Duodenal mucosa (tissue), 2 donors: ENCODE data around the gene CRYBB2.
"Not testable (repeated sequence)": the region's sequence is repeated elsewhere in the genome, so short reads cannot be mapped to it uniquely, and the experiment has no call there.

Source experiments
- H3K27ac ChIP-seq: one replicate; pipeline ENCODE4 v1.7.0; 2013; ENCODE audit warnings: low read depth, low read length
- H3K27me3 ChIP-seq, 2 donors: one replicate each; pipeline ENCODE4 v1.7.0; 2013; ENCODE audit warnings: low read length in 2 of 2, control low read depth in 1 of 2; ENCODE audit not compliant: insufficient read depth in 2 of 2, control insufficient read depth in 1 of 2
- H3K36me3 ChIP-seq, 2 donors: one replicate each; pipeline ENCODE4 v1.7.0; 2013; ENCODE audit warnings: low read length in 2 of 2, control low read depth in 1 of 2; ENCODE audit not compliant: insufficient read depth in 2 of 2, control insufficient read depth in 1 of 2
- H3K4me1 ChIP-seq, 2 donors: one replicate each; pipeline ENCODE4 v1.7.0; 2013; ENCODE audit warnings: low read length in 2 of 2, control low read depth in 1 of 2; ENCODE audit not compliant: insufficient read depth in 2 of 2, control insufficient read depth in 1 of 2
- H3K4me3 ChIP-seq, 2 donors: one replicate each; pipeline ENCODE4 v1.7.0; 2013; ENCODE audit warnings: low read length in 2 of 2, low read depth in 1 of 2
- H3K9ac ChIP-seq, 2 donors: one replicate each; pipeline ENCODE4 v1.7.0; 2013; ENCODE audit warnings: low read length in 2 of 2, low read depth in 1 of 2
- H3K9me3 ChIP-seq, 2 donors: one replicate each; pipeline ENCODE4 v1.7.0; 2013; ENCODE audit warnings: low read length in 2 of 2, control low read depth in 1 of 2; ENCODE audit not compliant: control insufficient read depth in 1 of 2

Gene CRYBB2

DNA sequence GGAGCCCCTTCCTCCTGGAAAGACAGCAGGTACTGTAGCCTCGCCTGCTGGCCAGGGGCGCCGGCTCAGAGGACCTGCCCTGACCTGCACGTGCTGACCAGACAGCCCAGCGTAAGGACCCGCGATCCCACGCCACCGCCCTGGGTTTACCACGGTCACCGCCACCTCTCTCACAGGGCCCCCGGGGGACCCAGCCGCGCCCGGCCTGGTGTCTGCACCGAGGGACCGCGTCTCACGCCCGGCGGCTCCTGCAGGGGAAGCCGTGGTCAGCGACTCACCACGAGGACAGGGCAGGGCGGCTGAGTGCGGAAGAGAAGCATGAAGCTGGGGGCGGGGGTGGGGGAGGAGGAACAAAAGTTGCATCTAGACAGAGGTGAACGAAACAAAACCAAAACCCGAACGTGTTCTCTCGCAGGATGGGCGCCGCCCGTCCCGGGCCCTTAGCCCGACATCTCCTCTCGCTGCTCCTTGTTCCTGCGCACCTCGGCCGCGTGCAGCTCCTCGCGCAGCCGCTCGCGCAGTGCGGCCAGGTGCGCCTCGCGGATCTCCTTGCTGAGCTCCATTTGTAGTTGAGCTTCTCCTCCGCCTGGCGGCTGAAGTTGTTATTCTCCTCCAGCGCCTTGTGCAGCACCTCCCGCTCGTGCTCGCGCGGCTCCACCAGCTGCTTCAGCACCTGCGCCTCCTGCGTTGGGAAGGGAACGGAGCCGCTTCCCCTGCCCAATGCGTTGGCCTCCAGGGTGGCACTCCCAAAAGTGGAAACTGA, 40.4 kb upstream of the CRYBB2 start:
- H3K9me3 ChIP-seq, H3K4me3 ChIP-seq, H3K27ac ChIP-seq, H3K4me1 ChIP-seq, H3K9ac ChIP-seq, H3K27me3 ChIP-seq: not testable (repeated sequence)
- H3K36me3 ChIP-seq: peaks cover 30 to 60% of the 10 kb centered on the region in 2 donors

DNA sequence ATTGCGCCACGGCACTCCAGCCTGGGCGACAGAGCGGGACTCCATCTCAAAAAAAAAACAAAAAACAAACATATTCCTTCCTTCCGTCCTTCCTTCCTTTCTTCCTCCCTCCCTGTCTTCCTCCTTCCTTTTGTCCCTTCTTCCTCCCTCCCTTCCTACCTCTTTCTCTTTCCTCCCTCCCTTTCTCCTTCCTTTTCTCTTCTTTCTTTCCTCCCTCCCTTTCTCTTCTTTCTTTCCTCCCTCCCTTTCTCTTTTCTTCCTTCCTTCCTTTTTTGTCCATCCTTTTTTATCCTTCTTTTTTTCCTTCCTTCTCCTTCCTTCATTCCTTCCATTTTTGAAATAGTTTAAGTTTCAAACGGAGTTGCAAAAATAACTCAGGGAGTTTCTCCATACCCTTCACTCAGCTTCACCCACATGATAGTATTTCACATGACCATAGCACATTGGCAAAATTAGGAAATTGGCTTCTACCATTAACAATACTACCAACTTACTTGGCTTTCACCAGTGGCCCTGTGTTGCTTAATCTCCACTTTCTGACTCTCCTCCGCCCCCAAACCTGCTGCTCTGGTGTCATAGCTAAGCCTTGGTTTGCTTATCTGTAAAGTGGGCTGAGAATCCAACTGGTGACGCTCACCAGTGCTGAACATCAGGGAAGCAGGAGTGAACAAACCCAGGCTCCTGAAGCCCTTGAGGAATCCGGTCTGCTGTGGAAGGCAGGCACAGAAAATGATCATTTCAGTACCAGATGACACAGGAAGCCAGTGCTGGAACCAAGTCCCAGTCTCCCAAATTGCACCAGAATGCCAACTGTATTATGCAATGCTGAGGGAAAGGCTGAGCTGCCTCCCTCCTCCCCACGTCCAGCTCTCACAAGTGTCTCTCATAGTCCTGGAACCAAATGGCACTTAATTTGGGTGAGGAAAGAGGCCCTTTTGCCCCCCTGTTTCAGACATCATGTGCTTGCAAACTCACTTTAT, 37.0 kb upstream of the CRYBB2 start:
- Histone ChIP-seq H3K9me3 (no peaks in the 10 kb centered on the region), H3K9ac (no peak overlapping the region), H3K4me3 (no peak overlapping the region), H3K27me3 (no peaks in the 10 kb centered on the region), H3K4me1 (no peaks in the 10 kb centered on the region), H3K36me3 (peaks cover 27 to 62% of the 10 kb centered on the region in 2 donors), H3K27ac (no peak overlapping the region)

DNA sequence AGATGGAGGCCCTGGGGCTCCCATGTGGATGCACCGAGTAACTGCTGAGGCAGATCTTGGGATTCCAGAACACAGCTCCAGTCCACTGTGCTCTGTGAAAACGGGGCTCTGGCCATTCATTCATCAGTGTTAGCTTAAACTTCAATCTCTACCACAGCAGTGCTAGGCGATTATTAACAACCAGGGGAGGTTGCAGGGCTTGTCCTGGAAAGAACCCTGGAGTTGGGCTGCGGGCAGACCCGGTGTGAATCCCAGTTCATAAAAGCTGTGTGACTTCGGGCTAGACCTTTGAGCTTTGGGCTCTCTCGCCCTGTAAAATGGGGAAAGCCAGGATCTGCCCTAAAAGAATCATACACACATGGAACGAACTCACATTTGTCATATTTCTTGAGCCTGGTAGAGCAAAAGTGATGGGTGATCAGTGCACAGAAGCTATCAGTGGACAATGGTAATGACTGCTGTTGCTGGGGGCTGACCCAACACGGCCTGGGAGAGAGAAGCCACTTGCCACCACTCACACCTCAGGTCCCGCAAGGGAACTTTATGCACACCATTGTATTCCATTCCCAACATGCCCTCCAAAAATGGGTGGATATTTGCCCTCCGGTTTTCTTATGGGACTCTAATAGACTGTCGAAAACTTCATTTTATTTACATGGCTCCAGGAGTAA, 35.4 kb upstream of the CRYBB2 start:
- H3K4me3 ChIP-seq: no peak overlapping the region
- H3K4me1 ChIP-seq: no peaks in the 10 kb centered on the region
- H3K36me3 ChIP-seq: peaks cover 27 to 60% of the 10 kb centered on the region in 2 donors
- no peak overlapping the region for H3K27ac ChIP-seq
- no peaks in the 10 kb centered on the region for H3K9me3 ChIP-seq
- H3K27me3 ChIP-seq: no peaks in the 10 kb centered on the region
- H3K9ac ChIP-seq: no peak overlapping the region

DNA sequence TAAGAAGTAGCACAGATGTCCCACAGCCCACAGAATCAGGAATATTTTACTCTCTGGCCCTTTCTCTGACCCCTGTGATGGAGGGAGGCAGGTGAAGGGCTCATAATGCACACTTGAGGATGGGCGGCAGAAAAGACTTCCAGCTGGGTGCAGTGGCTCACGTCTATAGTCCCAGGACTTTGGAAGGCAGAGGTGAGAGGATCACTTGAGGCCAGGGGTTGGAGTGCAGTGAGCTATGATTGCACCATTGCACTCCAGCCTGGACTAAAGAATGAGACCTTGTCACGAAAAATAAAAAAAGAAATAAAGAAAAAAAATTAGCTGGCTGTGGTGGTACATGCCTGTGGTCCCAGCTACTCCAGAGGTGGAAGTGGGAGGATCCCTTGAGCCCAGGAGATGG, 33.3 kb upstream of the CRYBB2 start:
- Histone ChIP-seq H3K36me3 (peaks cover 25 to 61% of the 10 kb centered on the region in 2 donors), H3K27ac (no peak overlapping the region), H3K9ac (no peak overlapping the region), H3K27me3 (no peaks in the 10 kb centered on the region), H3K4me3 (no peak overlapping the region), H3K4me1 (no peaks in the 10 kb centered on the region), H3K9me3 (no peaks in the 10 kb centered on the region)

DNA sequence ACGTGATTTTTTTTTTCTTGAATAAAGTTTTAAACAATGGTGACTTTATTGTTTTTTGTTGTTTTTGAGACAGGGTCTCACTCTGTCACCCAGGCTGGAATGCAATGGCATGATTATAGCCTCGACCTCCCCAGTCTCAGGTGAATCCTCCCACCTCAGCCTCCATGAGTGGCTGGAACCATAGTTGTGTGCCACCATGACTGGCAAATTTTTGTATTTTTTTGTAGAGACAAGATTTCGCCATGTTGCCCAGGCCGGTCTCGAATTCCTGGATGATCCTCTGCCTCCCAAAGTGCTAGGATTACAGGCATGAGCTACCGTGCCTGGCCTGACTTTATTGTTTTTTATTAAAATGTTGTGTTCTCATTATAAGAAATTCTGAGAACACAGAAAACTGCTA, 32.0 kb upstream of the CRYBB2 start:
- Histone ChIP-seq H3K4me3 (no peak overlapping the region), H3K27me3 (no peaks in the 10 kb centered on the region), H3K36me3 (peaks cover 23 to 64% of the 10 kb centered on the region in 2 donors), H3K4me1 (no peaks in the 10 kb centered on the region), H3K27ac (no peak overlapping the region), H3K9me3 (no peaks in the 10 kb centered on the region), H3K9ac (no peak overlapping the region)

DNA sequence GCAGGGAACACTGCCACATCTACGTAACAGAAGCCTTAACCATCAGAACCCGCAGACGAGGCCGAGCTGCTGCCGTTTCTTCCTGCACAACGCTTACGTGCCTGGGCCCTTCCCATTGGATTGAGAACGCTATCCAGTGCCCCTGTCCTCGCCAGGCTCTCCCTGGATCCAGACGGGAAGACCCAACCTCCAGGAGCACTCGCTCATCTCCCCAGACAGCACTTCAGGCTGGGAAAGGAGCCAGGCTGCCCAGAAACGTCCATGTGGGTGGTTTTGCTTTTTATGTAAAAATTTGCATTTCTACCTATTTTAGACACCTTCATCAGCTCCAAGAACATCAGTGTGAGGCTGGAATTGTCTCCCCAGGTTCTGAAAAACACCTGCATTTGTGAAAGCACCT, 27.0 kb upstream of the CRYBB2 start:
- Histone ChIP-seq H3K36me3 (peaks cover 5 to 50% of the 10 kb centered on the region in 2 donors), H3K9me3 (no peaks in the 10 kb centered on the region), H3K4me3 (no peak overlapping the region), H3K4me1 (peaks cover 0 to 10% of the 10 kb centered on the region in 2 donors), H3K9ac (no peak overlapping the region), H3K27me3 (no peaks in the 10 kb centered on the region), H3K27ac (no peak overlapping the region)

DNA sequence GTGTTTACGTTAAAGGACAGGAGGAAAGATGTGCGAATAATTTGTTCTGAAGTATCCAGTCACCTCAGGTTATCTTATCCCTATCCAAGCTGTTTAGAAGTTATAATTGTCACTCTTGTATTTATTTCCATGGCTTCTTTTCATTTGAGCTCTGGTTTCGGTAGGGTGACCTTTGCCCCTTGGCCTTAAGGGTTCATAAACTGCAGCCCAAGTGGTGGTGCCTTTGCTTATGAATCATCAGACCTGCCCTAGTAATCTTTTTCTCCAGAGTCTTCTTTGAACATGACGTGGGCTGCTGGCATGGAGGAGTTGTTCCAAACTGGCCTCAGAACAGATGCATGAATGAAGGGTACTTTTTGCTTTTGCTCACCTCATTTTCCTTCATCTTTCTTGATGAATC, 26.3 kb upstream of the CRYBB2 start:
- Histone ChIP-seq H3K9ac (no peak overlapping the region), H3K27ac (no peak overlapping the region), H3K27me3 (no peaks in the 10 kb centered on the region), H3K4me3 (no peak overlapping the region), H3K36me3 (peaks cover 8 to 55% of the 10 kb centered on the region in 2 donors), H3K4me1 (peaks cover 0 to 10% of the 10 kb centered on the region in 2 donors), H3K9me3 (no peaks in the 10 kb centered on the region)

DNA sequence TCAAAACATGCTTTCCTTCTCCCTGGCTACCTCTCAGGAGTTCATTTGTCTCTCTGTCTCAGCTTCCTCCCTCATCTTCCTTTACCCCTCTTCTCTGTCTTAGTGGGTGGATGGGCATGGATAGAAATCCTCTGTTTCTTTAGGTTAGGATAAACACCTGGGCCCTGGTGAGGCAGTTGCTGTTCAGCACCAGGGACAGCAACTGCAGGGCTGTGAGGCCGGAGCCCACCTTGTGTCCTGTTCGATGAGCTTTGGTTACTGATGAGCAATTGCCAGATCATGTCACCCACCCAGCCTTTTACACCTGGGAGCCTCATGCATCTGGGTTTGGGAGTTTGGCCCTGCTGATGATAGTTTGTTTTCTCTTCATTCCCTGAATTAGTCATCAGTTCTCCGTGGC, 25.9 kb upstream of the CRYBB2 start:
- H3K9me3 ChIP-seq: no peaks in the 10 kb centered on the region
- H3K27me3 ChIP-seq: no peaks in the 10 kb centered on the region
- no peak overlapping the region for H3K9ac ChIP-seq
- peaks cover 0 to 10% of the 10 kb centered on the region in 2 donors for H3K4me1 ChIP-seq
- H3K36me3 ChIP-seq: peaks cover 8 to 55% of the 10 kb centered on the region in 2 donors
- H3K4me3 ChIP-seq: no peak overlapping the region
- no peak overlapping the region for H3K27ac ChIP-seq

DNA sequence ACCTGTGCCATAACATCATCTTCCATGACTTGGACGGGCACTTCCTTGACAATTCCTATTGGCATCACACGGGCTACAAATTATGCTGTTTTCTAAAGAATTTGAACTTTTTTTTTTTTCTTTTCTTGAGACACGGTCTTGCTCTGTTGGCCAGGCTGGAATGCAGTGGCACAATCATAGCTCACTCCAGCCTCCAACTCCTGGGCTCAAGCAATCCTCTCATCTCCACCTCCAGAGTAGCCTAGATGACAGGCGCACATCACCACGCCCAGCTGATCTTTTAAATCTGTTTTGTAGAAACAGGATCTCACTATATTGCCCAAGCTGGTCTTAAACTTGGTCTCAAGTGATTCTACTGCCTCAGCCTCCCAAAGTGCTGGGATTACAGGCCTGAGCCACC, 23.1 kb upstream of the CRYBB2 start:
- peaks cover 0 to 10% of the 10 kb centered on the region in 2 donors for H3K4me1 ChIP-seq
- no peak overlapping the region for H3K4me3 ChIP-seq
- H3K36me3 ChIP-seq: peaks cover 5 to 46% of the 10 kb centered on the region in 2 donors
- no peaks in the 10 kb centered on the region for H3K9me3 ChIP-seq
- H3K9ac ChIP-seq: no peak overlapping the region
- H3K27me3 ChIP-seq: no peaks in the 10 kb centered on the region
- no peak overlapping the region for H3K27ac ChIP-seq

DNA sequence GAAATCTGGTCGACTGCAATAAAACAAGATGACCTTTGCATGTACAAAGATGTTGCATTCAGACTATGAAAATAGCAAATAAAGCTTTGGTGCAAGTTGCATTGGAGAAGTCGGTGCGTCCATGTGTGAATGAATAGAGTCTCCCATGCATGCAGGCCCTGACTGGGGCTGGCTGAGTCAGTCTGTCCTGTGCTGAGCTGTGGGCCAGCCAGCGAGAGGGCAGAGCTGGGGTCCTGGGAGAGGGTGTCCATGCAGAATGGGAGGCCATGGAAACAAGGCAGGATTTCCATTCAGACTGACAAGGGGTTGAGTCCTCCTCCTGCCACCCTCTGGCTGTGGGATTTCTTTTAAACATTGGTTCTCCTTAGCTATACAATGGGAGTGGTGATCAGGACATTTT, 22.1 kb upstream of the CRYBB2 start:
- peaks cover 5 to 39% of the 10 kb centered on the region in 2 donors for H3K36me3 ChIP-seq
- no peak overlapping the region for H3K27ac ChIP-seq
- H3K9me3 ChIP-seq: no peaks in the 10 kb centered on the region
- no peak overlapping the region for H3K9ac ChIP-seq
- peaks cover 0 to 10% of the 10 kb centered on the region in 2 donors for H3K4me1 ChIP-seq
- H3K27me3 ChIP-seq: no peaks in the 10 kb centered on the region
- H3K4me3 ChIP-seq: no peak overlapping the region
